IPS-18a (cell line): ENCODE measurements around the gene SEL1L3.
A peak's percentile ranks its signal among the peaks of the same experiment; 100 is the strongest.
"Not testable (repeated sequence)": the region's sequence is repeated elsewhere in the genome, so short reads cannot be mapped to it uniquely, and the experiment has no call there.

Experiments used
- H3K27ac ChIP-seq: one replicate; pipeline ENCODE4 v1.5.1; 2013; ENCODE audit warnings: low read length
- H3K27me3 ChIP-seq: one replicate; pipeline ENCODE4 v1.6.1; 2013; ENCODE audit warnings: mild to moderate bottlenecking, low read length; ENCODE audit not compliant: control insufficient read depth, insufficient read depth
- H3K36me3 ChIP-seq: one replicate; pipeline ENCODE4 v1.6.1; 2013; ENCODE audit warnings: low read depth, low read length; ENCODE audit not compliant: control insufficient read depth
- H3K4me1 ChIP-seq: one replicate; pipeline ENCODE4 v1.6.1; 2013; ENCODE audit warnings: low read depth, low read length; ENCODE audit not compliant: control insufficient read depth
- H3K4me3 ChIP-seq: one replicate; pipeline ENCODE4 v1.5.1; 2013; ENCODE audit warnings: low read length
- H3K9ac ChIP-seq: one replicate; pipeline ENCODE4 v1.6.1; 2013; ENCODE audit warnings: mild to moderate bottlenecking, low read length, moderate library complexity
- H3K9me3 ChIP-seq: one replicate; pipeline ENCODE4 v1.6.1; 2013; ENCODE audit warnings: low read depth, low read length; ENCODE audit not compliant: control insufficient read depth

SEL1L3 gene

DNA sequence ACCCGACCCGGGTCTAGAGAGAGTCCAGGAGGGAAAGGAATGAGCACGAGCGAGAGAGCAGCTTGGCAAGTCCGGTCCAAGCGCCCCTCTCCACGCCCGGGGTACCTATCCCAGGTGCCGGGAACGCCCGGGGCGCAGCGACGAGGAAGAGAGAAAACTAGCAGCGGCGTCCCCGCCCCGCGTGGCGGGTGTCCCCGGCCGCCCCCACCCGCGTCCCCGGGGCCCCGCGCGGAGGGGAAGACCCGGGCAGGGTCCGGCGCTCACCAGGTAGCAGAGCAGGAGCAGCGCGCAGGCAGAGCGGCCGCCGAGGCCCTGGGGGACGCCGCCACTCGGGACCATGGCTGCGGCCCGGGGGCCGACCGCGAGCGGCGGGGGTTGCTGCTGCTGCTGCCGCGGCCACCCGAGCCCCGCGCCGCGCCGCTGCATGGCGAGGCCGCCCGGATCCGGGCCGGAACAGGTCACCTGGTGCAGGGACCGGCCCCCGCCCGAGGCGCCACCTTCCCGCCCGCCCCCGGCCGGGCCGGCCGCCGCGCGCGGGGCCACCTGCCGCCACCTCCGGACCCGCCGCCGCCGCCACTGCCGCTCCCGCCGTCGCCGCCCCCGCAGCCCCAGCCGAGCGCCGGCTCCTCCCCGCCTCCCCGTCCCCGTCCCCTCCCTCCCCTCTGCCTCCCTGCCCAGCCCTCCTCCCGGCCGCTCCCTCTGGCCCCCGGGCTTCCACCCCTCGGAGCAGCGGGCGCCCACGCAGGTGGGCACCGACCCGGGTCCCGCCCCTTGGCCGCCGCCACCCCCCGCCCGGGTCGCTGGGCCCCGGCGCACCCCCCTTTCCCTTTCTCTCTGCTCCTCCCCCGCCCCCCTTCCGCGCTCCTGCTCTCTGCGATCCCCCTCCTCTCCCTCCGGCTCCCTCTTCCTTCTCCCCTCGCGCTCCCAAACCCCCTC is at the start of gene SEL1L3:
TSS of gene SEL1L3 (minus strand) at position 578 of the 936 bp plus-strand sequence. CDS start at position 426, 152 bp downstream.
- Histone ChIP-seq H3K9ac (peak within 1 kb of the TSS; percentile 70), H3K9me3 (no peaks in the 10 kb centered on the region), H3K27ac (peak within 1 kb of the TSS; percentile 44), H3K4me3 (peak within 1 kb of the TSS; percentile 78), H3K27me3 (peaks cover 32% of the 10 kb centered on the region), H3K36me3 (no peaks in the 10 kb centered on the region), H3K4me1 (peaks cover 14% of the 10 kb centered on the region)

DNA sequence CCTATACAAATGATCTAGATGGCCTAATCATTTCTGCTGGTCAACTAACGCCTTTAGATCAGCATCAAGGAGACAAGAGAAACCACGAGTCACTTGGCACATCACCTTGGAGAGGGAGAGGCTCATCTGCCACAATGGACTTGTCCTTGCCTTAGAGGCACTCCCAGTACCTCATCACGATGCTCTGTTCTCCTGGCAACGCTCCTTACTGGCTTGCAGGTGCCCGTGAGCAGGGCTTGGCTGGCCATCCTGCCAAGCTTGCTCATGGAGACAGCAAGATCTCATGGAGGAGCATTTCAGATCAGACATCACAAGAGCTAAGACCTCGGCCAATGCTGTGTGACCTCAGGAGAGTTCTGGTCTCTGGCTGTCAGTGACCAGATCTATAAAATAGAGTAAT is 48.6 kb upstream of the SEL1L3 start:
- Histone ChIP-seq H3K36me3 (no peaks in the 10 kb centered on the region), H3K4me1 (peaks cover 12% of the 10 kb centered on the region)

DNA sequence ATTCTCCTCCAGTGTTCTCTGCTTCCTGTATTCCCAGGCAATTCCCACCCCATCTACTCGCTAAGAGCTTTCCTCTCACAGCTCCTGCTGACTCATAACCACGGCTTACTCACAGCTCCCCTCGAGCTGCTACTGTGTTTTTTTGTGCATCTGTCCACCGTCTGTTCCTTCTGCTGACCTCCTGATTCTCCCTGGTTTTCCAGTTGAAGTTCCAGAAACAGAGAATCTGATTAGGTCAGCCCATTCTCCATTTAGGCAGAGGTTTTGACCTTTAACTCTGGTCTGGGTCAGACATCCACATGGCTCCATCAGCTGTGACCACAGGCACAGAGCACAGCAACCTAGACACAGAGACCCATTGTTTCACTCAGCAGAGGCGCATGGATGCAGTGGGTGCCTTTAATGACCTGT is 45.7 kb upstream of the SEL1L3 start:
- Histone ChIP-seq H3K36me3 (no peaks in the 10 kb centered on the region), H3K4me1 (peaks cover 4% of the 10 kb centered on the region), H3K9me3 (no peaks in the 10 kb centered on the region), H3K9ac (no peak overlapping the region), H3K27me3 (peaks cover 9% of the 10 kb centered on the region), H3K4me3 (no peak overlapping the region), H3K27ac (no peak overlapping the region)

More for the DNA sequence above, 48.6 kb upstream of the SEL1L3 start:
- H3K4me3 ChIP-seq: no peak overlapping the region
- H3K9me3 ChIP-seq: no peaks in the 10 kb centered on the region
- H3K27me3 ChIP-seq: peaks cover 9% of the 10 kb centered on the region
- H3K9ac ChIP-seq: no peak overlapping the region
- H3K27ac ChIP-seq: no peak overlapping the region

DNA sequence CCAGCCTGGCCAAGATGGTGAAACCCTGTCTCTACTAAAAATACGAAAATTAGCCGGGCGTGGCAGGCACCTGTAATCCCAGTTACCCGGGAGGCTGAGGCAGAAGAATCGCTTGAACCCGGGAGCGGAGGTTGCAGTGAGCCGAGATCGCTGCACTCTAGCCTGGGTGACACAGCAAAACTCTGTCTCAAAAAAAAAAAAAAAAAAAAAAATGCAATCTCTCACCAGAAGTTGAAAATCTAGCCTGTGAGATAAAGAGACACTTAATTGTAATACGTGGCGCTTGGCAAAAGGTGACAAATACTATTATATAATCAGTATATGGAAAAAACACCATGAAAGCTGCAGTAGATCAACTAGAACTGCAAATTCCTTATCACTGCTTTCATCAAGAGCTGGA is 43.3 kb upstream of the SEL1L3 start:
- H3K36me3 ChIP-seq, H3K27me3 ChIP-seq, H3K9ac ChIP-seq, H3K4me1 ChIP-seq, H3K9me3 ChIP-seq, H3K4me3 ChIP-seq, H3K27ac ChIP-seq: not testable (repeated sequence)

DNA sequence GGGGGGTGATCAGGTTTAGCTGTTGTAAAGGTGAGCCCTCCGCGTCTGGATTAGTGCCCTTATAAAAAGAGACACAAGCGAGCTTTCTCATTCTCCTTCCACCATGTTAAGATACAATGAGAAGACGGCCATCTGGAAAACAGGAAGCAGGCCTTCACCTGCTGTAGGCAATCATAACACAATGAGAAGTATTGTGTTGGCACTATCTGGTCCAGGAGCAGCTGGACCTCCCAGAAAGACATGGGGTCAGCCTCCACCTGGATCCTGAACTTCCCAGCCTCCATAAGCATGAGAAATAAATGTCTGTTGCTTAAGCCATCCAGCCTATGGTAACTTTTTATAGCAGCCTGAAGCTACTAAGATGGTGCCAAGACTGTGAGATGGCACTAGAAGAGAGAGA is 42.6 kb upstream of the SEL1L3 start:
- H3K27me3 ChIP-seq: no peaks in the 10 kb centered on the region
- H3K27ac ChIP-seq: no peak overlapping the region
- no peak overlapping the region for H3K9ac ChIP-seq
- no peaks in the 10 kb centered on the region for H3K4me1 ChIP-seq
- no peaks in the 10 kb centered on the region for H3K9me3 ChIP-seq
- no peaks in the 10 kb centered on the region for H3K36me3 ChIP-seq
- no peak overlapping the region for H3K4me3 ChIP-seq

DNA sequence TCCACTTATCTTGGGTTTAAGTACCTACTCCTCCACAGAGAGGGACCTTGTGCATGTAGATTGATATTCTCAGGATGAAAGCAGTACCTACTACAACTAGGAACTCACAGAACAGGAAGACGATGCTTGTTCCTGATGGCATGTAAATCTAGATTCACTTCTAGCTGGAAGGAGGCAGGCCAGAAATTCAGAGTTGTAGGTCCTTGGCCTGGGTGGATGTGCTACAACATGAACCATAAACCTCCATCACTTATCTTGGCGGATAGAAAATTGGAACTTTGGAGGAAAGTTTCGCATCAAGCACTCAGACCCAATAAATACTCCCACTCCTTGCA is 41.9 kb upstream of the SEL1L3 start:
- Histone ChIP-seq H3K4me3 (no peak overlapping the region), H3K36me3 (no peaks in the 10 kb centered on the region), H3K27me3 (no peaks in the 10 kb centered on the region), H3K4me1 (no peaks in the 10 kb centered on the region), H3K9ac (no peak overlapping the region), H3K9me3 (no peaks in the 10 kb centered on the region), H3K27ac (no peak overlapping the region)

DNA sequence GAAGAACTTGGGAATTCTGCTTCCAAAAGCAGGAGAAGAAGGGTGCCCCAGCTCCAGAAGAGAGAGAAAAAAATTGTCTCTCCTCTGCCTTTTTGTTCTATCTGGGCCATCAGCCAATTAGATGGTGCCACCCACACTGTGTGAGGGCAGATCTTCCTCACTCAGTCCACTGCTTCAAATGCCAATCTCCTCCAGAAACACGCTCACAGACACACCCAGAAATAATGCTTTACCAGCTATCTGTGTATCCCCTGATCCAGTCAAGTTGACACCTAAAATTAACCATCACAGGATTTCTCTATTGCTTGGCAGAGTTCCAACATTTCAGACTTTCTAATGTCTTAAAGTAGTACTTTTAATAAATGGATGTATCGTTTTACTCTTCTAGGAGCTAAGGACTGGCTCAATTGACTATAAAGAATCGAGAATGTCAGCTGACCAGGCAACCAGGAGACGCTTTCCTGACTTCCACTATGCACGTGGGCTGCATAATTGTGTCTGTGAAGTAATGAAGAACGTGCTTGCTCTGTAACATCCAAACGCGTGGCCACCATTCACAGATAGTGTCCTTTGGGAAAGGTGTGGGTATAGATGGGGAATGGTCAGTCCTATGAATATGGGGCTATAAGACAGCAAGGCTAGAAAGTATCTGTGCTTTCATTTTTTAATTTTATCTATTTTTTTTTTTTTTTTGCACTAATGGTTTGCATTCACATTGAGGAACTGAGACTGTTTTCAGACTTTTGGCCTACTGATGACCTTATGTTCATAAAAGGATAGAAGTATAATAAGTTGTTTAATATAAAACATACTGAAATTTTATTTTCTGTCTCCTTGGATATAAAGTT is 41.3 kb upstream of the SEL1L3 start:
- Histone ChIP-seq H3K27me3 (no peaks in the 10 kb centered on the region), H3K9me3 (no peaks in the 10 kb centered on the region), H3K9ac (no peak overlapping the region), H3K4me3 (no peak overlapping the region), H3K4me1 (no peaks in the 10 kb centered on the region), H3K36me3 (no peaks in the 10 kb centered on the region), H3K27ac (no peak overlapping the region)

DNA sequence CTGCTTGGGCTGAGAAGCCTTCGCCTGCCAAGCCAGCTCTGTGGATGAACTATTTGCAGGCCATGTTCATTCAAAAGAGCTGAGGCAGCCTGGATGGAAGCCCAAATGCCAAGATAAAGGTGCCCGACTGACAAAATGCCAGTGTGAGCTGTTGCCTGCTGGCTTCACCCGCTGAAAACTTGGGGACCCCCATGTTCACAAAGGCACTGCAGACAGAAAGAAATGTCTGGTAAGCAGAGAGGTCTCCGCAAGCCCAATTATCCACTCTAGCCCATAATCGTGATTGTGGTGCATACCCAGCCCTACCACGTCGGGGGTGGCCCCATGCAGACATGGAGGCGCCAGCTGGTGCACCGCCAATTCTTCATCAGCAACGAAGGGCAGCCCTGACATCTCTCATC is 38.2 kb upstream of the SEL1L3 start:
- no peak overlapping the region for H3K9ac ChIP-seq
- H3K9me3 ChIP-seq: no peaks in the 10 kb centered on the region
- no peak overlapping the region for H3K27ac ChIP-seq
- H3K36me3 ChIP-seq: no peaks in the 10 kb centered on the region
- no peaks in the 10 kb centered on the region for H3K4me1 ChIP-seq
- no peaks in the 10 kb centered on the region for H3K27me3 ChIP-seq
- no peak overlapping the region for H3K4me3 ChIP-seq

DNA sequence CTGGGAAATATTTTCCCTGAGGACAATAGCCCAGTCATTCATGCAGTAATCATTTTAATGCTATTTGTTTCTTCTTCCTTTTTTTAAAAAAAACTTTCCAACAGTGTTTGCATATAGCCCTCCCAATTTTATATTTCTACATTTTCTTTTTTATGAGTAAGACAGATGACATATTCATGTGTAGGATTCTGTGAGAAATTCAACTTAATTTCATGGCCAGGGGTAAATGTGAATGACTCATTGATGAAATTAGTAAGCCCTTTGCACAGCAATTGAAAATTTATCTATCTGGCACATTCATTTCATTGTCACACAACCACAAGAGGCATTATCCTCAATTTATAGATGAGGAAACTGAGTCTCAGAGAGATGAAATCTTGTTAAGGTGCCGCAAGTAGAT is 37.5 kb upstream of the SEL1L3 start:
- Histone ChIP-seq H3K4me1 (no peaks in the 10 kb centered on the region), H3K4me3 (no peak overlapping the region), H3K27ac (no peak overlapping the region), H3K36me3 (no peaks in the 10 kb centered on the region), H3K9me3 (no peaks in the 10 kb centered on the region), H3K9ac (no peak overlapping the region), H3K27me3 (no peaks in the 10 kb centered on the region)

DNA sequence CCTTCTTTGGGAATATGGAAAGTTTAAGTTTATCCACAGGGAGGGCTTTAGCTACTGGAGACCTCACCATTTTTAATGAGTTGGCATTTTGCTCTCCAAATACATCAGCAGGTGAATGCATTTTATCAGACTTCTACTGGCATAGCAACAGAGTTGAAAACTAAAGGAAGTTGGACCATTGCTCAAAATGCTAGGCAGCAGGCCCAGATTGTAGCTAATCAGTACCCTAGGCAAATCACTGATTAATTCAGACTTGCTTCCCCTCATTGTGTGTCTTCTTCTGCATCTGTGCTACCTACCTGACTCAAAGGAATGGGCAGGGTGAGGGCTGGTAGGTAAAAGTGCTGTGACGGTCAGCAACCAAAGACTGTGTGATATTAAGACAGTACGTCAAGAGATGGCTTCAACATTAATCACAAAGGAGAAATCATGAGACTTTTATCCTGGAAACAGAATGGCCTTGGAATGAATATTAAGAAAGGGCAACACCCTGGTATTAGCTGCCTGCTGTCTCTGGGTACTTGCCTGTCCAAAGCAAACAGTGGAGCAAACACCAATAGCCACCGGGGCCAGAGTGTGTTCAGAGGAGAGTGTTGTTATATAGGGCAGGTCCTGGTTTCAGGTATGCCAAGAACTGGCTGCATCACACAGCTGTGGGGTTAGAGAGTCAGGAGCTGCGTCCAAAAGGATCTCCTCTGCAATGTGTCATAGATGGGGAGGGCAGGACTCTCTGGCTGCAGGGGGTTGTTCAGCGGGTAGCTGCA is 34.2 kb upstream of the SEL1L3 start:
- Histone ChIP-seq H3K9me3 (no peaks in the 10 kb centered on the region), H3K27ac (no peak overlapping the region), H3K4me1 (peaks cover 5% of the 10 kb centered on the region), H3K4me3 (no peak overlapping the region), H3K27me3 (no peaks in the 10 kb centered on the region), H3K9ac (no peak overlapping the region), H3K36me3 (no peaks in the 10 kb centered on the region)

DNA sequence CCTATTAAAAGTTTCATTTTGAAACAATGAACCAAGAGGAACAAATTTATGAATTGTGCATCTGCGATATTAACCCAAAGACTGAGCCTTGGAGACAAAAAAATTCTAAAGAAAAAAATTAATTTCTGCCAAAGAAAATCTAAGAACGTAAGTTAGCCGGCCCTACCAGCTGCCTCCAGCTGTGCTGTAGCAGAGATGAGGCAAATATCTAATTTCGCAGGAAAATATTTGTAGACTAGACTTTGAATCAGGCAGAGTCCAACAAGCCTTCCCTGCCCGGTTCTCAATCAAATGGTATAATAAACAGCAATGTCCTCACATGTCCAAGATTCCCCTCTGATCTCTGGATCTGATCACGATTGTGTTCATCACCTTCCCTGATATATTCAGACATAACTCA is 30.0 kb upstream of the SEL1L3 start:
- H3K36me3 ChIP-seq: no peaks in the 10 kb centered on the region
- no peak overlapping the region for H3K9ac ChIP-seq
- peaks cover 25% of the 10 kb centered on the region for H3K4me1 ChIP-seq
- no peaks in the 10 kb centered on the region for H3K9me3 ChIP-seq
- H3K27me3 ChIP-seq: no peaks in the 10 kb centered on the region
- no peak overlapping the region for H3K27ac ChIP-seq
- no peak overlapping the region for H3K4me3 ChIP-seq
